Fibroblast of villous mesenchyme (primary cell): ENCODE measurements around the gene CNOT4. TPM values are rescaled to one million over a fixed set of nuclear protein-coding genes. Genes with fewer than 3 reads are reported as not detected.
"Not testable (repeated sequence)": the region's sequence is repeated elsewhere in the genome, so short reads cannot be mapped to it uniquely, and the experiment has no call there.

Experiments used
- DNase-seq: peaks from one replicate; pipeline ENCODE4 v3.0.0-alpha.2; 2010; ENCODE audit warnings: low read depth
- H3K4me3 ChIP-seq: 2 replicates; pipeline ENCODE4 v1.5.1; 2011; ENCODE audit warnings: low read depth, mild to moderate bottlenecking, low read length
- total RNA-seq: library from RNA; depleted of rRNA; stranded (reverse); fragments of >200 nt; gene quantifications from 2 replicates; pipeline ENCODE4 v1.2.3, GENCODE V29; 2012
- TF ChIP-seq, protein P1 (sequence below): IDR thresholded peaks from 2 replicates; pipeline ENCODE4 v1.5.1; 2012; ENCODE audit warnings: low read depth, mild to moderate bottlenecking, low read length; ENCODE audit not compliant: insufficient read depth

Gene CNOT4
- total RNA-seq, 1 donor = 16.4 TPM

DNA sequence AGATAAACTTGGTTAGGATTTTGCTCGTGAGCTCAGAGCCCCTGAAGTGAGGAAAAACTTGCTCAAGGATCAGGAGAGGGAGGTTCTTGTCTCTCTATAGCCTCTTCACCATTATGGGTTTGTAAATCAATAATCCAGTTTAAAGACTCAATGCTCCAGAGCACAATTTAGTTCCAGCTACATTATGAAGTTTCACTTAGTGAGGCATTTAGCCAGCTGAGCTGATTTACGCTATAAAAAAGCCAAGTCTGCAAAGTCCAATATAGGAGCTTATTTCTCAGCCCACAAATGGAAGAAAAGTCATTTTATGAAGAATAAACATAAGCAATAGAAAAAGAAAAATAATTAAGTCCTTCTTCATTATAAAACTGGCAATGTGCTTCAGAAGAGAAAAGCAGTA is 145.7 kb downstream of the CNOT4 start:
- DNase-seq = no peak
- no peak overlapping the region for H3K4me3 ChIP-seq
- TF ChIP-seq, protein P1, sequence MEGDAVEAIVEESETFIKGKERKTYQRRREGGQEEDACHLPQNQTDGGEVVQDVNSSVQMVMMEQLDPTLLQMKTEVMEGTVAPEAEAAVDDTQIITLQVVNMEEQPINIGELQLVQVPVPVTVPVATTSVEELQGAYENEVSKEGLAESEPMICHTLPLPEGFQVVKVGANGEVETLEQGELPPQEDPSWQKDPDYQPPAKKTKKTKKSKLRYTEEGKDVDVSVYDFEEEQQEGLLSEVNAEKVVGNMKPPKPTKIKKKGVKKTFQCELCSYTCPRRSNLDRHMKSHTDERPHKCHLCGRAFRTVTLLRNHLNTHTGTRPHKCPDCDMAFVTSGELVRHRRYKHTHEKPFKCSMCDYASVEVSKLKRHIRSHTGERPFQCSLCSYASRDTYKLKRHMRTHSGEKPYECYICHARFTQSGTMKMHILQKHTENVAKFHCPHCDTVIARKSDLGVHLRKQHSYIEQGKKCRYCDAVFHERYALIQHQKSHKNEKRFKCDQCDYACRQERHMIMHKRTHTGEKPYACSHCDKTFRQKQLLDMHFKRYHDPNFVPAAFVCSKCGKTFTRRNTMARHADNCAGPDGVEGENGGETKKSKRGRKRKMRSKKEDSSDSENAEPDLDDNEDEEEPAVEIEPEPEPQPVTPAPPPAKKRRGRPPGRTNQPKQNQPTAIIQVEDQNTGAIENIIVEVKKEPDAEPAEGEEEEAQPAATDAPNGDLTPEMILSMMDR = no peak

DNA sequence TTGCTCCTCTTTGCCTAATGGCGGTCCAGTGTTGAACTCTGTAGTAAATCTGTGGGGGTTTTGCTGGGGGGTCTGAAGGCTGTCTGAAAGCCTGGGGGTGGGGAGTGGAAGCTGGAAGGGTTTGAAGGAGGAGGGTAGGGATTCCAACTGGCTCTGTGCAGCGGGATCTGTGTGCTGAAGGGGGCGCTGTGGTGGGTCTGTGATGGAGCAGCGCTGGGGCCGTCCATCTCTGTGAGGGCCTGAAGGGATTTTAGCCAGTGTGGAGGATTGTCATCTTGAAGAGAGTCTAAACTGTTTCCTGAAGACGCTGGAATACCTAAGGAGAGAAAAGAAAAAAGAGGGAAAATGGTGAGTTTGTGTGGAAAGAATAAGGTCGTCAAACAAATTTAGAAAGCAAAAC is 147.0 kb downstream of the CNOT4 start:
- no peak overlapping the region for H3K4me3 ChIP-seq
- TF ChIP-seq, protein P1 = peak; percentile 7
- no peak for DNase-seq

DNA sequence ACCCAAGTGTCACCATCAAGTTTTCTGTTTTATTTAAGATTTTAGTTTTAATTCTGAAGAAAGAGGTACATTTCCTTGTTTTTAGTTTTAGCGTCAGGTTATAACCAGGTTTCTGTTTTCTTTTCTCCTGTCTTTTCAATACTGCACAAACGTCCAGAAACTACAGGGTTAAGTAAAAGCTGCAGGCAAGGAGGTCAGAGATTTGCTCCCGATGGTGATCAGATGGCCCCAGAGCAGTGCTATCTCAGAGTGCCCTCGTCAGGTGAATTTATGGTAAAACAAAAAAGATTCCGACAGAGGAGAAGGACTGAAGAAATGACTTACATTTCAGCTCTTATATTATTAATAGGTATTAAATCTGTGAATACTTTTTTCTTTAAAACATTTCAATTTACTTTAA is 148.1 kb downstream of the CNOT4 start:
- TF ChIP-seq, protein P1 = no peak
- DNase-seq = no peak
- H3K4me3 ChIP-seq = no peak overlapping the region

DNA sequence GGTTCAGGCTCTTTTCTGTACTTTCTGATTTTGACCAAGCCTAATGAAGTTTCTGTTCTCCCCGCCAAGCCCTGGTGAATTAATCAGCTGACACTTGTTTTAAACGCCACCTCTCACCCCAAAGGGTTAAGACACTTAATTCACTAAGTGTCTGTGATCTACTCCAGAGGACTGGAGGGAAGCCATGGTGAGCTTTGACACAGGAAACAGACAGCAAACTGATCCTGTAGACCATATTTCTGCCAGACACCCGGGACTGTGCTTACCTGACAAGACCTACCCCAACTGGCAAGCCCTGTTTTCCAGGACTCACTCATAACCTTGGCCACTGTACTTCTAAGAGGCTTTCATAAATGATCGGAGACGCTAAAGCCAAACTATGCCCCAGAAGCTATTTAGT is 150.3 kb downstream of the CNOT4 start:
- H3K4me3 ChIP-seq = no peak overlapping the region
- TF ChIP-seq, protein P1 = no peak
- DNase-seq = peak; percentile 17

DNA sequence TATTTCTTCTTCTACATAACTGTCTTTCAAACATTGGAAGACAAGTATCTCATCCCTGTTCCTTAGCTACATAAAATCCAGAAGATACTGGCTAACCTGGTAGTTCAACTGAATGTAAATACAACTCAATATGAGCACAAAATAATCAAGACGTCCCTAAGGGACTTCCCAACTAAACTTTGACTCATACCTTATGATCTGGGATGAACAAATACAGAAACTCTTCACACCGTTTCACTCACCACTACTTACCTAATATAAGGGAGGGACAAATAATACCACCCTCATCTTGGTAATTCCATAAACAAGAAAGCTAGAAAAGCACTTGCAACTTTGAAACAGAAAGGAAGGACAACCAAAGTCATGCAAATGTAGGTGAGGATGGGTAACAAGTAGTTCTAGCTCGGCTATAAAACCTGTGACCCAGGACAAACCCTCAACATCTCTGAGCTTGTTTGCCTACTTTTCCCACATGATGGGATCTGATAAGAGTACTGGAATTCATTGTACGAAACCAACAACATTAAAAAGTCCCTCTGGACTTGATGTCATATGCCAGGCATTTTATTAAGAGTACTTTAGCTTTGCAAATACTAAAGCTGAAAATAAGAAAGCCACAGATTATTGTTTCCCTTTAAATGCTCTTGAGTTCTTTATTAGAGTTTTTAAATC is 154.4 kb downstream of the CNOT4 start:
- TF ChIP-seq, protein P1 = no peak
- no peak for DNase-seq
- no peak overlapping the region for H3K4me3 ChIP-seq

DNA sequence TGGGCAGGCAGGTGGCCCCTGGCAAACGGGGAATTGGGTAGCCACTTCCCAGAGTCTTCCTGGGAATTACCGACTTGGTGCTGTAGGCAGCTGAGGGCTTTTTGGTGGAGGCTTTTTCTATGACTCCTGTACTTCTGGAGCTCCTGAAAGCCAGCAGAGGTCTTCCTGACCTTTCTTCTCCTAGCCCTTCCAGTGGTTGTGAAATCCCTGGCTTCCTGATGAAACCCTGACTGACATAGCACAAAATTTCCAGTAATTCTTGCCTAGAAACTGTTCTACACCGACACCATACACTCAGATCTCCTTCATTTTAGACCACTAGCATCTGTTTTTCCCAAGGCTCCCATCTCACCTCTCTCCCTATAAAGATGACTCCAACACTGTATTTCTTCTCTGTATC is 156.1 kb downstream of the CNOT4 start:
- no peak for DNase-seq
- no peak overlapping the region for H3K4me3 ChIP-seq
- TF ChIP-seq, protein P1 = no peak

DNA sequence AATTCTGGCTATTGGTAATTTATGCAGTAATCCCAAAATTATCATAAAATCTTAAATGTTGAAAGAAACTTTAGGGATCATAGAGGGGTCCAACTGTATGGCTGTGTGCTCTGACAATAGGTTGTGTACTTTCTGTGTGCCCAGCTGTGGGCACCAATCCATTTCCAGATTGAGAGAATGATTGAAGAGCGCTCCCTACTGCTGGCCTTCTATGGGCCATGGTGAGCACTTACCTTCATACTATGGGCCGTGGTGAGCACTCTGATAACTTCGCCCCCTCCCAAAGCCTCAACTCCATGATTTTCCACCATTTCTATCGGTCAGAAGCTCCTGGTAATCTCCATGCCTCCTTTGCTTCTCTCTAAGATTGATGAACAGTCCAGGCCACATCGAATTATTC is 157.6 kb downstream of the CNOT4 start:
- TF ChIP-seq, protein P1 = no peak
- DNase-seq = no peak
- H3K4me3 ChIP-seq = no peak overlapping the region

DNA sequence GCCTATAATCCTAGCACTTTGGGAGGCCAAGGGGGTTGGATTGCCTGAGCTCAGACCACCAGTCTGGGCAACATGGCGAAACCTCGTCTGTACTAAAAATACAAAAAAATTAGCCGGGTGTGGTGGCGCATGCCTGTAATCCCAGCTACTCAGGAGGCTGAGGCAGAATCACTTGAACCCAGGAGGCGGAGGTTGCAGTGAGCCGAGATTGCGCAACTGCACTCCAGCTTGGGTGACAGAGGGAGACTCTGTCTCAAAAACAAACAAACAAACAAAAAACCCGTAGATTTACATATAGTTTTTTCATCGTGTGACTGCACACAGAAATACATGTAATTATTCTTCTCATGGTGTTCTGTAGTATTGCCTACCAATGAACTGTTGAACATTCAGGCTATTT is 158.8 kb downstream of the CNOT4 start:
- H3K4me3 ChIP-seq, DNase-seq: not testable (repeated sequence)
